Measurements from ENCODE around the gene ACBD7.

Gene ACBD7

GRCh38 chr10:15027741-15028140 lies 60.8 kb downstream of the ACBD7 start:
- in situ Hi-C loops (cut with MboI; ENCODE audit: low sequenced_read_pairs), result no loop called here

Measured in HL-60/S4 treated with phorbol 12-myristate 13-acetate at 8.2 ng/mL for 4 days and 3 days (cell line).